Naive thymus-derived CD4-positive, alpha-beta T cell (primary cell): ENCODE results near the gene SCN8A. TPM values are rescaled to one million over a fixed set of nuclear protein-coding genes. Genes with fewer than 3 reads are reported as not detected.

Source experiments
- ATAC-seq: fragments of 150-1000 bp; cut with Tn5 transposase; 2 replicates; pipeline ENCODE4 v1.10.0; 2021; ENCODE audit warnings: mild to moderate bottlenecking, moderate library complexity
- CTCF ChIA-PET: fragments of 350-600 bp; sonication (Branson Sonifier 250); formaldehyde crosslinking; loops from one replicate; lab custom pipeline; 2021; ENCODE audit warnings: antibody characterized with exemption; lab: Charles Lee
- POLR2A ChIA-PET: fragments of 350-600 bp; sonication (Branson Sonifier 250); formaldehyde crosslinking; loops from one replicate; lab custom pipeline; 2021; ENCODE audit warnings: antibody characterized with exemption, inconsistent platforms; lab: Charles Lee
- DNase-seq, 9 donors: peaks; one replicate each; pipeline versions ENCODE4 v3.0.0 to v3.0.0-alpha.2; 2020 to 2022; ENCODE audit warnings: mixed read lengths in 1 of 9
- H3K27ac ChIP-seq: one replicate; pipeline ENCODE4 v1.7.0; 2013; ENCODE audit warnings: mild to moderate bottlenecking, low read depth, low read length, moderate library complexity
- H3K27me3 ChIP-seq, 2 donors: one replicate each; pipeline ENCODE4 v1.7.0; 2013; ENCODE audit warnings: low read length in 2 of 2, mild to moderate bottlenecking in 2 of 2, moderate library complexity in 2 of 2; ENCODE audit not compliant: control insufficient read depth in 2 of 2, insufficient read depth in 2 of 2
- H3K36me3 ChIP-seq, 3 experiments: 1 replicate in 2 of 3; 2 replicates in 1 of 3; pipeline ENCODE4 v1.7.0; 2013; ENCODE audit warnings: low read length in 3 of 3, mild to moderate bottlenecking in 3 of 3, moderate library complexity in 1 of 3; ENCODE audit not compliant: insufficient read depth in 3 of 3, control insufficient read depth in 2 of 3
- H3K4me1 ChIP-seq, 2 donors: one replicate each; pipeline ENCODE4 v1.7.0; 2013; ENCODE audit warnings: low read length in 2 of 2, mild to moderate bottlenecking in 2 of 2, moderate library complexity in 1 of 2; ENCODE audit not compliant: control insufficient read depth in 2 of 2, insufficient read depth in 2 of 2
- H3K4me3 ChIP-seq: 2 replicates; pipeline ENCODE4 v1.7.0; 2013; ENCODE audit warnings: mild to moderate bottlenecking, low read length
- H3K9me3 ChIP-seq, 3 experiments: 1 replicate in 2 of 3; 2 replicates in 1 of 3; pipeline ENCODE4 v1.7.0; 2013; ENCODE audit warnings: low read length in 3 of 3; ENCODE audit not compliant: control insufficient read depth in 2 of 3
- H3K27ac Mint-ChIP-seq, 9 donors: one replicate each; pipeline ENCODE4 v1.8.0; 2020 to 2022; ENCODE audit warnings: mixed read lengths in 9 of 9, mild to moderate bottlenecking in 8 of 9, moderate library complexity in 5 of 9, inconsistent platforms in 2 of 9
- H3K27me3 Mint-ChIP-seq, 5 donors: one replicate each; pipeline ENCODE4 v1.8.0; 2021 to 2022; ENCODE audit warnings: mixed read lengths in 5 of 5, mild to moderate bottlenecking in 1 of 5
- H3K36me3 Mint-ChIP-seq, 5 donors: one replicate each; pipeline ENCODE4 v1.8.0; 2020 to 2022; ENCODE audit warnings: mixed read lengths in 5 of 5, mild to moderate bottlenecking in 3 of 5, inconsistent platforms in 1 of 5
- H3K4me1 Mint-ChIP-seq, 7 donors: one replicate each; pipeline ENCODE4 v1.8.0; 2020 to 2022; ENCODE audit warnings: mixed read lengths in 7 of 7, mild to moderate bottlenecking in 3 of 7, inconsistent platforms in 1 of 7
- H3K4me3 Mint-ChIP-seq, 10 donors: one replicate each; pipeline ENCODE4 v1.8.0; 2020 to 2022; ENCODE audit warnings: mild to moderate bottlenecking in 10 of 10, mixed read lengths in 10 of 10, moderate library complexity in 6 of 10, inconsistent platforms in 2 of 10
- H3K9me3 Mint-ChIP-seq, 11 donors: one replicate each; pipeline ENCODE4 v1.8.0; 2020 to 2022; ENCODE audit warnings: mixed read lengths in 11 of 11, mild to moderate bottlenecking in 4 of 11, inconsistent platforms in 1 of 11, moderate library complexity in 1 of 11
- intact Hi-C, 2 donors: fragments of 100-400 bp; cut with micrococcal nuclease; formaldehyde crosslinking; loops; one replicate each; pipeline ENCODE4 v1.15.1; 2023
- polyA plus RNA-seq, 2 donors: library from polyadenylated mRNA; unstranded; fragments of 300-500 nt; fragmentation: Illumina TruSeq; gene quantifications; one replicate each; pipeline ENCODE4 v1.2.3, GENCODE V29; 2021
- total RNA-seq, 6 experiments: library from RNA in 5 of 6; stranded (reverse) in 5 of 6; gene quantifications; 1 replicate in 5 of 6; 2 replicates in 1 of 6; pipeline ENCODE4 v1.2.3 and lab custom pipeline; 2021 to 2026

The SCN8A gene
- total and polyA plus RNA-seq, 7 experiments from 2014 or later: 0.01 to 1.1 (median 0.33) TPM

DNA sequence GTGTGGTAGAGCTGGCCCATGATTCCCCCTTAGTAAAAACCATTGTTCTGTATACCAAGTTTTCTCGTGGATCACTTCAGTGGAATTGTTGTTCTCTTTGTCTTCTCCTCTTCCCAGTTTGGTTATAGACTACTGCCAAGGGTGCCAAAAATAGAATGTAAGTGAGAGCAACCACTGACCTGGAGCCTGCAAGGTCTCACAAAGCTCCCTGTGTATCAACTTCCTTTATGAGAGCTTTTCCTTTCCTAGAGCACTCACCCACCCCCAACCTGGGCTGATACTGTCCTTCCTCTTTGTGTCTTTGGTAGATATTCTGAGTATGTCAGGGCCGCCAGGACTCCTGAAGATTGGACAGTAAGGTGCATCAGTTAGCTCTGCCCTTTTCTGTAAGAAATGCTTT lies 101.0 kb downstream of the SCN8A start:
- no peak for ATAC-seq
- Mint-ChIP-seq H3K36me3 (no peaks in the 10 kb centered on the region), H3K4me3 (no peak overlapping the region), H3K9me3 (no peaks in the 10 kb centered on the region), H3K4me1 (peaks cover 0 to 4% (median under 1%) of the 10 kb centered on the region in 7 donors), H3K27ac (no peak overlapping the region), H3K27me3 (peaks cover 0 to 13% (median 0%) of the 10 kb centered on the region in 5 donors)
- Histone ChIP-seq H3K27ac (no peak overlapping the region), H3K36me3 (no peaks in the 10 kb centered on the region), H3K4me1 (no peaks in the 10 kb centered on the region), H3K9me3 (no peaks in the 10 kb centered on the region), H3K27me3 (no peaks in the 10 kb centered on the region), H3K4me3 (no peak overlapping the region)
- POLR2A ChIA-PET: no interaction called here
- DNase-seq: no peak
- CTCF ChIA-PET: no interaction called here
- intact Hi-C loops: no loop called here

DNA sequence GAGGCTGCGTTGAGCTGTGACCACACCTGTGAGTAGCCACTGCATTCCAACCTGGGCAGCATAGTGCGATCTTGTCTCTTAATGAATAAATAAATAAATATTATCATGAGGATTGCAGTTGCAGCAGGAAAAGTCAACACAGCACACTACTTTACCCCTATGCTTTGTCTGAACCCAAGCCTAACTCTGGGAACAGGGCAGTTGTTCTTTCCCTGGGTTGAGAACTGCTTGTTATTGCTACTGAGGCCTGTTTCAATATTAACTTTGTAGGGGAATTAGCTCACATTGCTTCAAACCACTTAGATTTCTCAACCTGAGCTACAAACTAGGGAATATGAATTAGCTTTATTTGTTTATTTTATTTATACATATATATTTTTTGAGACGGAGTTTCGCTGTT lies 102.5 kb downstream of the SCN8A start:
- H3K4me3 Mint-ChIP-seq: no peak overlapping the region
- no peaks in the 10 kb centered on the region for H3K27me3 ChIP-seq
- peaks cover 0 to 13% (median 0%) of the 10 kb centered on the region in 5 donors for H3K27me3 Mint-ChIP-seq
- H3K4me1 ChIP-seq: no peaks in the 10 kb centered on the region
- no peaks in the 10 kb centered on the region for H3K36me3 Mint-ChIP-seq
- POLR2A ChIA-PET: interaction anchor here (0.8 kb wide), 1 partner anchor 583 kb away, joined by 3 read pairs; no protein-coding TSS in a partner anchor
- ATAC-seq: no peak
- peaks cover 0 to 2% (median 0%) of the 10 kb centered on the region in 7 donors for H3K4me1 Mint-ChIP-seq
- DNase-seq: no peak
- H3K4me3 ChIP-seq: no peak overlapping the region
- H3K27ac Mint-ChIP-seq: no peak overlapping the region
- no peaks in the 10 kb centered on the region for H3K9me3 ChIP-seq
- CTCF ChIA-PET: no interaction called here
- H3K27ac ChIP-seq: no peak overlapping the region
- H3K36me3 ChIP-seq: no peaks in the 10 kb centered on the region
- intact Hi-C loops: no loop called here
- H3K9me3 Mint-ChIP-seq: no peaks in the 10 kb centered on the region

DNA sequence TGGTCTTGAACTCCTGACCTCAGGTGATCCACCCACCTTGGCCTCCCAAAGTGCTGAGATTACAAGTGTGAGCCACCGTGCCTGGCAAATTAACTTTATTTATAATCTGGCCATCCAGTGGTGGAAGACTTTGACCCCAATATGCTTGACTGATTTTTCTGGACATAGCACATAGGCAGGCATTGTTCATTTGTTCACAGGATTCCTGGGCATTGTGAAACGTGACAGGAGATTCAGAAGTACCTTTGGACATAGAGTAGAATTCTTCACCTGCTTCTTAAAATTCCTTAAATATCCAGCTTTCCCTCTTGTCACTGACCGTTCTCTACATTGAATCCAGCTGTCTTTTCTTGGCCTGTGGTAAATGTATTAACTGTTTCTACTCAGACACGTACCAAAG lies 103.1 kb downstream of the SCN8A start:
- Histone ChIP-seq H3K9me3 (no peaks in the 10 kb centered on the region), H3K27me3 (no peaks in the 10 kb centered on the region), H3K4me1 (no peaks in the 10 kb centered on the region), H3K36me3 (no peaks in the 10 kb centered on the region), H3K4me3 (no peak overlapping the region), H3K27ac (no peak overlapping the region)
- ATAC-seq (no peak), DNase-seq (no peak)
- intact Hi-C loops: no loop called here
- Mint-ChIP-seq H3K4me1 (peaks cover 0 to 2% (median 0%) of the 10 kb centered on the region in 7 donors), H3K27ac (no peak overlapping the region), H3K36me3 (peaks cover 0 to 4% (median 0%) of the 10 kb centered on the region in 5 donors), H3K27me3 (peaks cover 0 to 16% (median 0%) of the 10 kb centered on the region in 5 donors), H3K9me3 (no peaks in the 10 kb centered on the region), H3K4me3 (no peak overlapping the region)
- POLR2A ChIA-PET: no interaction called here
- CTCF ChIA-PET: no interaction called here

DNA sequence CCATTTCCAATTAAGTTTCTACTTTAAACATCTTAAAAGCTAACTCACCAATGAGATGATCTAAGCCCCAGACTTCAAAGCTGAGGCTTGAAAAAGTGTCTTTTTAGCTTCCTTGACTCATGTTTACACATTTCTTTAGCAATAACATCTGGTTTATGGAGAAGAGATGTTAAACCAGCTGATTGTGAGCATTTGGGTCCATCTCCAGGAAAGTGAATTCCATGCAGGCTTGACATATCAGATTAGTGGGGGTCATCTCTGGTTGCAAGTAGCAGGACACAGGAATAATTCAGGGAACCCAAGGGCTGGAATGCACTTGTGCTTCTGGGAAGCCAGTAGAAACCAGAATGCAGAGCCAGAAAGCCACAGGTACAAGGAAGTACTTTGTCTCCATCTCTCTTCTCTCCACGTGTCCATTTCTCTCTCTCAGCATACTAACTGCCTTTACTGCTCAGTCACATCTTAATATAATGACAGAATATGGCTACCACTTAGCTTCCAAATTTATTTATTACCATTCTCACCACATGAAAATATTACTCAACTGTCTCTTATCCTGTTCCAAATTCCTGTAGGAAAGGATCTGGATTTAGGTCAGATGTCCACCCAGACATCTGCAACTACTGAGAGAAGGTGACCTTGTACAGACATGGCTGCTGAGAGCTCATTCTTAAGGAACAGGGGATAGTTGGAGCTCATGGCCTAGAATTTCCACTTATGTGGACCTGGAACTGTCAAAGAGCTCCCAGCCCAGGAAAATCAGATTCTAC lies 104.4 kb downstream of the SCN8A start:
- ATAC-seq (no peak), DNase-seq (no peak)
- H3K9me3 ChIP-seq: no peaks in the 10 kb centered on the region
- Mint-ChIP-seq H3K9me3 (no peaks in the 10 kb centered on the region), H3K4me3 (no peak overlapping the region), H3K4me1 (peaks cover 0 to 2% (median 0%) of the 10 kb centered on the region in 7 donors), H3K36me3 (peaks cover 0 to 4% (median 0%) of the 10 kb centered on the region in 5 donors), H3K27me3 (peaks cover 0 to 22% (median 0%) of the 10 kb centered on the region in 5 donors), H3K27ac (no peak overlapping the region)
- no peaks in the 10 kb centered on the region for H3K4me1 ChIP-seq
- no peaks in the 10 kb centered on the region for H3K36me3 ChIP-seq
- POLR2A ChIA-PET: no interaction called here
- no peak overlapping the region for H3K4me3 ChIP-seq
- H3K27me3 ChIP-seq: no peaks in the 10 kb centered on the region
- CTCF ChIA-PET: interaction anchor here (1.2 kb wide), 1 partner anchor 9 kb away, joined by 3 read pairs; no protein-coding TSS in a partner anchor
- no peak overlapping the region for H3K27ac ChIP-seq
- intact Hi-C loops: no loop called here

DNA sequence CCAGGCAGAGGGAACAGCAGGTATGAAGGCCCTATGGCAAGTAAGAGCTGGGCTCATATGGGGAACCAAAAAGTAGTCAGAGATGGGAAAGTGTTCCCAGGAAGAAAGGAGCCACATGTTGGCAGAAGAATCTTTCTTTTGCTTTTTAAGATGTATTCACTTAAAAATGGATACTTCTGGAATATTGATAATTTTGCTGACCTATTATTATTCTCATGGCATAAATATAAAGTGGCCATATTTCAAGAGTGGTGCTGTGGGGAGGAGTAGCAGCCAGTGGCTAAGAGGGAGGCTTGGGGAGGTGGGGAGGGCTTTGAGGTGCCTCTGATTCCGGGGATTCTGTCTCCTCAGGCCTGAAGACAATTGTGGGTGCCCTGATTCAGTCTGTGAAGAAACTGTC lies 108.2 kb downstream of the SCN8A start:
- Mint-ChIP-seq H3K27ac (no peak overlapping the region), H3K4me3 (no peak overlapping the region), H3K4me1 (no peaks in the 10 kb centered on the region), H3K27me3 (peaks cover 0 to 22% (median 0%) of the 10 kb centered on the region in 5 donors), H3K9me3 (no peaks in the 10 kb centered on the region), H3K36me3 (peaks cover 0 to 4% (median 0%) of the 10 kb centered on the region in 5 donors)
- POLR2A ChIA-PET: no interaction called here
- Histone ChIP-seq H3K27me3 (no peaks in the 10 kb centered on the region), H3K4me1 (no peaks in the 10 kb centered on the region), H3K9me3 (no peaks in the 10 kb centered on the region), H3K27ac (no peak overlapping the region), H3K4me3 (no peak overlapping the region), H3K36me3 (no peaks in the 10 kb centered on the region)
- DNase-seq (no peak), ATAC-seq (no peak)
- CTCF ChIA-PET: no interaction called here
- intact Hi-C loops: no loop called here

DNA sequence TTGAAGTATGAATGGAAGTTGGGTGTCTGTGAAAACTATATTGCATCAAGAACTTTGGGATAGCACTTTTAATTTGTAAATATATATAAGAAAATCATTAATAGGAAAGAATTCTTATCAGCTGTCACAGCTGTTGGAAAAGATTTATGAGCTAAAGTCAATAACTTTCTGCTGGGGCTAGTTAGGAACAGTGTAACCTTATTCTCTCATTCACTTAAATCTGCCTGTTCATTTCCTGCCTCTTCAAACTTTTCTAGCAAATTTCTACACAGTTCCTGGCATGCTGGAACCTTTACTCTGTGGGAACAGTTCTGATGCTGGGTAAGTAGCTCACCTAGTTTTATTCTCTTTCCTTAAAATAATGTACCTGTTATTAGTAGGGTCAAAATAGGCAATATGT lies 109.9 kb downstream of the SCN8A start:
- CTCF ChIA-PET: no interaction called here
- Histone ChIP-seq H3K4me1 (no peaks in the 10 kb centered on the region), H3K36me3 (no peaks in the 10 kb centered on the region), H3K9me3 (no peaks in the 10 kb centered on the region), H3K27me3 (no peaks in the 10 kb centered on the region), H3K4me3 (no peak overlapping the region), H3K27ac (no peak overlapping the region)
- Mint-ChIP-seq H3K36me3 (peaks cover 0 to 8% (median 0%) of the 10 kb centered on the region in 5 donors), H3K27ac (no peak overlapping the region), H3K9me3 (no peaks in the 10 kb centered on the region), H3K4me3 (no peak overlapping the region), H3K4me1 (no peaks in the 10 kb centered on the region), H3K27me3 (peaks cover 0 to 12% (median 0%) of the 10 kb centered on the region in 5 donors)
- intact Hi-C loops: no loop called here
- POLR2A ChIA-PET: no interaction called here
- ATAC-seq (no peak), DNase-seq (no peak)

DNA sequence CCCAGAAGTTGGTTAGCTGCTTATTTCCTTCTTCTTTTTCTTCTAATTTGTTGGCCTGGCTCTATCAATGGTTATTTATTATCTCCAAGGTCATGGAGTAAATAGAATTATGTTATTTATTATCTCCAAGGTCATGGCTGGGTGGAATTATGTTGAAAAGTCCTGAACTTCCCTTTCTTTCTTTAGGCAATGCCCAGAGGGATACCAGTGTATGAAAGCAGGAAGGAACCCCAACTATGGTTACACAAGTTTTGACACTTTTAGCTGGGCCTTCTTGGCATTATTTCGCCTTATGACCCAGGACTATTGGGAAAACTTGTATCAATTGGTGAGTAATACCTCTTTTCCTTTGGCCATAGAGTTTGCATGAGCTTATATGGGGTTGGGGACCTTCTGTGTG lies 111.6 kb downstream of the SCN8A start:
- Mint-ChIP-seq H3K36me3 (peaks cover 0 to 8% (median 0%) of the 10 kb centered on the region in 5 donors), H3K4me3 (no peak overlapping the region), H3K9me3 (peaks cover 0 to 2% (median 0%) of the 10 kb centered on the region in 11 donors), H3K27ac (no peak overlapping the region), H3K27me3 (peaks cover 0 to 15% (median 0%) of the 10 kb centered on the region in 5 donors), H3K4me1 (no peaks in the 10 kb centered on the region)
- intact Hi-C loops: no loop called here
- Histone ChIP-seq H3K36me3 (no peaks in the 10 kb centered on the region), H3K27ac (no peak overlapping the region), H3K4me1 (no peaks in the 10 kb centered on the region), H3K27me3 (no peaks in the 10 kb centered on the region), H3K9me3 (no peaks in the 10 kb centered on the region), H3K4me3 (no peak overlapping the region)
- POLR2A ChIA-PET: no interaction called here
- CTCF ChIA-PET: no interaction called here
- DNase-seq (no peak), ATAC-seq (no peak)
